ENCODE data around the gene CD22. TPM values are rescaled to one million over a fixed set of nuclear protein-coding genes. Genes with fewer than 3 reads are reported as not detected.
A peak's percentile ranks its signal among the peaks of the same experiment; 100 is the strongest.

CD22 gene
- total RNA-seq, 1 experiment from 2014 or later: not detected

DNA sequence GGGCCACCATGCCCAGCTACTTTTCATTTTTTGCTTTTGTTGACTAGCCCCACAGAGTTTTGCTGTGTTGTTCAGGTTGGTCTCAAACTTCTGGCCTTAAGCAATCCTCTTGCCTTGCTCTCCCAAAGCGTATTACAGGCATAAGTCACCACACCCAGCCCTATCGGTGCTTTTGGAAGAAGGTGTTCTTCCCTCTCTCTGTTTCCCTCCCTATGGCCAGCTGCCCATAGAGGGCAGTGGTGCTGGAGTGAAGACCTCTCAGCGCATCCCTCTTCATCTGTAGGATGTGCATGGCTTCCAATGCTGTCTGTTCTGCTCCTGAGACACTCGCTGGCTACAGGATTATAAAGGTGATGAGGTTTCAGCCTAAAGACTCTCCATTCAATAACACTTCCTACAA is 1.3 kb upstream of the CD22 start:
- Histone ChIP-seq H3T11ph (ENCODE audit: low read length) (no peak overlapping the region), H3K27ac (ENCODE audit: insufficient read length, low read depth, low read length) (no peak overlapping the region), H4K91ac (ENCODE audit: insufficient read length, low read depth, low read length) (no peak overlapping the region), H3K4me2 (ENCODE audit: insufficient read depth, insufficient read length, low read length) (no peak overlapping the region), H2AK5ac (ENCODE audit: insufficient read length, low read length) (no peak overlapping the region), H4K5ac (ENCODE audit: insufficient read length, low read depth, low read length) (no peak overlapping the region), H4K8ac (replicated peaks; ENCODE audit: insufficient read length, low read depth, low read length) (no peak overlapping the region), H3K14ac (ENCODE audit: insufficient read depth, low read length) (no peak overlapping the region), H3K9me3 (ENCODE audit: control insufficient read depth, low read depth, low read length) (no peaks in the 10 kb centered on the region), H2BK120ac (ENCODE audit: low read depth, low read length, poor library complexity, severe bottlenecking) (no peak overlapping the region), H4K20me1 (ENCODE audit: control insufficient read depth, insufficient read depth, insufficient read length) (no peaks in the 10 kb centered on the region), H3K23me2 (ENCODE audit: insufficient read length, low read depth, low read length, poor library complexity, severe bottlenecking) (no peaks in the 10 kb centered on the region), H3K27me3 (ENCODE audit: insufficient read depth, low read length) (no peaks in the 10 kb centered on the region), H2BK15ac (ENCODE audit: low read depth, low read length) (no peak overlapping the region), H2BK5ac (ENCODE audit: insufficient read length, low read length) (no peak overlapping the region), H3K79me2 (ENCODE audit: insufficient read depth, low read length) (no peaks in the 10 kb centered on the region), H2AFZ (ENCODE audit: low read length) (no peak overlapping the region), H3K9ac (ENCODE audit: extremely low read depth, insufficient read length, low read length) (no peak overlapping the region), H3K18ac (ENCODE audit: insufficient read length, low read depth, low read length) (no peak overlapping the region), H2BK12ac (ENCODE audit: insufficient read length, low read depth, low read length) (no peak overlapping the region), H3K4me1 (ENCODE audit: insufficient read depth, low read length) (peaks cover 7% of the 10 kb centered on the region; the same call in 1 of the 2 replicates), H2BK20ac (ENCODE audit: low read depth, low read length, poor library complexity, severe bottlenecking) (no peak overlapping the region), H3K56ac (ENCODE audit: insufficient read length, low read depth, low read length) (no peak overlapping the region), H3K23ac (ENCODE audit: insufficient read length, low read depth, low read length) (no peak overlapping the region), H3K79me1 (ENCODE audit: insufficient read depth, low read depth, low read length, poor library complexity, severe bottlenecking) (no peaks in the 10 kb centered on the region), H3K4ac (ENCODE audit: low read depth, low read length) (no peak overlapping the region)
- H3K4me1 Mint-ChIP-seq: peaks cover 10 to 12% of the 10 kb centered on the region in 2 experiments
- H3K27ac Mint-ChIP-seq: no peak overlapping the region
- no peaks in the 10 kb centered on the region for H3K9me3 Mint-ChIP-seq
- H3K36me3 Mint-ChIP-seq (ENCODE audit: insufficient read depth in 1 of 3, low read depth in 3 of 3): no peaks in the 10 kb centered on the region
- TF ChIP-seq CTCF (conservative IDR thresholded peaks at IDR 0.05): peak; percentile 63
- DNase-seq: peak; percentile 61
- no CpG with 5 or more reads among the region's 4 CpGs for WGBS (ENCODE audit: extremely low coverage, insufficient read length, low lambda C conversion rate)
- no peak overlapping the region for H3K4me3 Mint-ChIP-seq
- no peaks in the 10 kb centered on the region for H3K27me3 Mint-ChIP-seq (ENCODE audit: low read depth)

All from H9 (cell line).